MM.1S (cell line): ENCODE measurements around the gene BPGM.

Experiments used
- DNase-seq: peaks from one replicate; pipeline ENCODE4 v3.0.0-alpha.2; 2015
- H2AFZ ChIP-seq: fragments of 300-600 bp; sonication (generic); 2 replicates; pipeline ENCODE4 v1.6.0; 2016; ENCODE audit warnings: antibody characterized with exemption, low read length
- H3F3A ChIP-seq: fragments of 300-600 bp; sonication (generic); 2 replicates; pipeline ENCODE4 v1.6.1; 2016; ENCODE audit warnings: mild to moderate bottlenecking, antibody characterized with exemption, low read length, moderate library complexity, mixed read lengths; ENCODE audit not compliant: insufficient read depth
- H3K27ac ChIP-seq: fragments of 300-600 bp; sonication (generic); 2 replicates; pipeline ENCODE4 v1.5.1; 2016; ENCODE audit warnings: mild to moderate bottlenecking, low read length
- H3K27me3 ChIP-seq: fragments of 300-600 bp; sonication (generic); replicated peaks from 2 replicates; pipeline ENCODE4 v1.6.0; 2016; ENCODE audit warnings: low read length; ENCODE audit not compliant: insufficient read depth
- H3K36me3 ChIP-seq: fragments of 300-600 bp; sonication (generic); replicated peaks from 2 replicates; pipeline ENCODE4 v1.6.1; 2016; ENCODE audit warnings: mild to moderate bottlenecking, low read length, mixed read lengths; ENCODE audit not compliant: insufficient read depth
- H3K4me1 ChIP-seq: fragments of 300-600 bp; sonication (generic); 2 replicates; pipeline ENCODE4 v1.6.1; 2016; ENCODE audit warnings: low read length, mixed read lengths
- H3K4me2 ChIP-seq: fragments of 300-600 bp; sonication (generic); 2 replicates; pipeline ENCODE4 v1.6.0; 2016; ENCODE audit warnings: low read depth, low read length
- H3K4me3 ChIP-seq: fragments of 300-600 bp; sonication (generic); 2 replicates; pipeline ENCODE4 v1.5.1; 2016; ENCODE audit warnings: low read length, mixed read lengths
- H3K79me2 ChIP-seq: fragments of 300-600 bp; sonication (generic); 2 replicates; pipeline ENCODE4 v1.6.1; 2016; ENCODE audit warnings: mixed run types, low read length, mixed read lengths
- H3K9ac ChIP-seq: fragments of 300-600 bp; sonication (generic); 2 replicates; pipeline ENCODE4 v1.6.1; 2016; ENCODE audit warnings: low read length, mixed read lengths
- H3K9me2 ChIP-seq: fragments of 300-600 bp; sonication (generic); replicated peaks from 2 replicates; pipeline ENCODE4 v1.6.1; 2016; ENCODE audit warnings: mild to moderate bottlenecking, low read length, mixed read lengths; ENCODE audit not compliant: insufficient read depth
- H3K9me3 ChIP-seq: fragments of 300-600 bp; sonication (generic); replicated peaks from 2 replicates; pipeline ENCODE4 v1.6.1; 2016; ENCODE audit warnings: mild to moderate bottlenecking, low read length, mixed read lengths; ENCODE audit not compliant: insufficient read depth
- H4K20me1 ChIP-seq: fragments of 300-600 bp; sonication (generic); 2 replicates; pipeline ENCODE4 v1.6.1; 2016; ENCODE audit warnings: mild to moderate bottlenecking, low read length, moderate library complexity, mixed read lengths; ENCODE audit not compliant: insufficient read depth
- CTCF ChIP-seq: fragments of 300-600 bp; sonication (generic); IDR thresholded peaks from 2 replicates; pipeline ENCODE4 v1.5.1; 2016; ENCODE audit warnings: antibody characterized with exemption, low read length, mixed read lengths
- EZH2 ChIP-seq: fragments of 300-600 bp; sonication (generic); optimal IDR thresholded peaks from 2 replicates; pipeline ENCODE3; 2017; ENCODE audit warnings: low read depth, mild to moderate bottlenecking, antibody characterized with exemption, low read length, mixed read lengths
- EZH2phosphoT487 ChIP-seq: fragments of 300-600 bp; sonication (generic); IDR thresholded peaks from 2 replicates; pipeline ENCODE4 v1.6.1; 2018; ENCODE audit warnings: antibody characterized with exemption, low read length

Gene BPGM

GRCh38 chr7:134695321-134695860 is 48.7 kb downstream of the BPGM start:
- TF ChIP-seq CTCF: no peak
- no peak for TF ChIP-seq EZH2phosphoT487
- no peak for TF ChIP-seq EZH2
- no peaks in the 10 kb centered on the region for H4K20me1 ChIP-seq
- H3K27me3 ChIP-seq: no peaks in the 10 kb centered on the region
- H3K27ac ChIP-seq: no peak overlapping the region
- H2AFZ ChIP-seq: no peak overlapping the region
- no peaks in the 10 kb centered on the region for H3K4me1 ChIP-seq
- no peak overlapping the region for H3K9ac ChIP-seq
- H3K9me2 ChIP-seq: no peaks in the 10 kb centered on the region
- no peaks in the 10 kb centered on the region for H3F3A ChIP-seq
- no peak overlapping the region for H3K4me3 ChIP-seq
- H3K4me2 ChIP-seq: no peak overlapping the region
- H3K36me3 ChIP-seq: no peaks in the 10 kb centered on the region
- no peaks in the 10 kb centered on the region for H3K9me3 ChIP-seq
- H3K79me2 ChIP-seq: no peaks in the 10 kb centered on the region
- no peak for DNase-seq

GRCh38 chr7:134696261-134696660 is 49.6 kb downstream of the BPGM start:
- DNase-seq: no peak
- H3K4me2 ChIP-seq: no peak overlapping the region
- H3K27me3 ChIP-seq: no peaks in the 10 kb centered on the region
- H2AFZ ChIP-seq: no peak overlapping the region
- H3K9ac ChIP-seq: no peak overlapping the region
- H3K79me2 ChIP-seq: no peaks in the 10 kb centered on the region
- no peaks in the 10 kb centered on the region for H4K20me1 ChIP-seq
- H3K9me3 ChIP-seq: no peaks in the 10 kb centered on the region
- TF ChIP-seq CTCF (no peak), EZH2phosphoT487 (no peak), EZH2 (no peak)
- H3F3A ChIP-seq: no peaks in the 10 kb centered on the region
- H3K36me3 ChIP-seq: no peaks in the 10 kb centered on the region
- no peaks in the 10 kb centered on the region for H3K4me1 ChIP-seq
- no peaks in the 10 kb centered on the region for H3K9me2 ChIP-seq
- no peak overlapping the region for H3K27ac ChIP-seq
- no peak overlapping the region for H3K4me3 ChIP-seq

- Histone ChIP-seq H2AFZ (no peak overlapping the region), H3K36me3 (no peaks in the 10 kb centered on the region), H3K79me2 (no peaks in the 10 kb centered on the region), H3K4me1 (no peaks in the 10 kb centered on the region), H3K4me2 (no peak overlapping the region), H3F3A (no peaks in the 10 kb centered on the region), H3K27ac (no peak overlapping the region), H3K9ac (no peak overlapping the region), H3K4me3 (no peak overlapping the region), H4K20me1 (no peaks in the 10 kb centered on the region), H3K27me3 (no peaks in the 10 kb centered on the region), H3K9me2 (no peaks in the 10 kb centered on the region), H3K9me3 (no peaks in the 10 kb centered on the region)
- TF ChIP-seq EZH2 (no peak), EZH2phosphoT487 (no peak), CTCF (no peak)
- no peak for DNase-seq
Measured at GRCh38 chr7:134697205-134697886, 50.7 kb downstream of the BPGM start.
